Tibial nerve (tissue), 4 donors: ENCODE measurements around the gene ULK1. TPM values are rescaled to one million over a fixed set of nuclear protein-coding genes. Genes with fewer than 3 reads are reported as not detected.
A peak's percentile ranks its signal among the peaks of the same experiment; 100 is the strongest.
"Not testable (repeated sequence)": the region's sequence is repeated elsewhere in the genome, so short reads cannot be mapped to it uniquely, and the experiment has no call there.

Source experiments
- DNase-seq, 2 donors: peaks; one replicate each; pipeline ENCODE4 v3.0.0-alpha.2; 2019; ENCODE audit warnings: low spot score in 2 of 2
- H3K27ac ChIP-seq, 4 donors: fragments of 200-600 bp; sonication (generic) in 3 of 4; one replicate each; pipeline ENCODE4 v1.5.1; 2017 to 2019; ENCODE audit warnings: mild to moderate bottlenecking in 1 of 4
- H3K27me3 ChIP-seq, 2 donors: fragments of 200-600 bp; sonication (generic) in 1 of 2; one replicate each; pipeline versions ENCODE4 v1.5.1 to v1.6.0; 2017 to 2019
- H3K36me3 ChIP-seq, 3 donors: fragments of 200-600 bp; sonication (generic); one replicate each; pipeline ENCODE4 v1.5.1; 2018 to 2019
- H3K4me1 ChIP-seq, 4 donors: fragments of 200-600 bp; sonication (generic) in 3 of 4; one replicate each; pipeline ENCODE4 v1.5.1; 2017 to 2019
- H3K4me3 ChIP-seq, 4 donors: fragments of 200-600 bp; sonication (generic) in 3 of 4; one replicate each; pipeline ENCODE4 v1.5.1; 2017 to 2019; ENCODE audit warnings: mild to moderate bottlenecking in 1 of 4, moderate library complexity in 1 of 4
- H3K9me3 ChIP-seq, 4 donors: fragments of 200-600 bp; sonication (generic) in 3 of 4; one replicate each; pipeline ENCODE4 v1.5.1; 2017 to 2019
- CTCF ChIP-seq, 5 experiments: fragments of 200-600 bp in 3 of 5; fragments of 450-650 bp in 2 of 5; sonication (generic) in 3 of 5; IDR thresholded peaks; one replicate each; pipeline ENCODE4 v1.5.1; 2016 to 2019; ENCODE audit warnings: antibody characterized with exemption in 5 of 5, mild to moderate bottlenecking in 3 of 5, moderate library complexity in 2 of 5
- EP300 ChIP-seq, 2 donors: sonication (generic); formaldehyde crosslinking; IDR thresholded peaks; one replicate each; pipeline ENCODE4 v1.6.1; 2017; ENCODE audit warnings: antibody characterized with exemption in 2 of 2, mild to moderate bottlenecking in 1 of 2
- POLR2A ChIP-seq, 2 donors: fragments of 450-650 bp; IDR thresholded peaks; one replicate each; pipeline ENCODE4 v1.6.1; 2017; ENCODE audit warnings: antibody characterized with exemption in 2 of 2, mild to moderate bottlenecking in 2 of 2, moderate library complexity in 2 of 2
- WGBS, 2 donors: methylation state at CpG; one replicate each; pipeline ENCODE4 v1.1.5; 2018; 5-methylcytosine and 5-hydroxymethylcytosine counted together
- total RNA-seq, 4 donors: library from RNA; depleted of rRNA; stranded (reverse); fragments of >200 nt; gene quantifications; one replicate each; pipeline ENCODE4 v1.1.0, GENCODE V29; 2016

The ULK1 gene
- total RNA-seq, 4 donors from 2014 or later = 19.9 to 52.2 (median 38.0) TPM

- no peak for DNase-seq
- peaks cover 0 to 11% (median 2%) of the 10 kb centered on the region in 4 donors for H3K9me3 ChIP-seq
- no peak overlapping the region for H3K4me3 ChIP-seq
- TF ChIP-seq EP300 (IDR thresholded peaks at IDR 0.05) (no peak), POLR2A (IDR thresholded peaks at IDR 0.05) (no peak), CTCF (IDR thresholded peaks at IDR 0.05) (no peak)
- H3K27me3 ChIP-seq = no peaks in the 10 kb centered on the region
- no peak overlapping the region for H3K27ac ChIP-seq
- H3K4me1 ChIP-seq = no peaks in the 10 kb centered on the region
- H3K36me3 ChIP-seq = no peaks in the 10 kb centered on the region
- 92 to 95% methylated on average over 7 of the region's 7 CpGs for WGBS, 2 donors
Measured at GRCh38 chr12:131885543-131886057, 8.8 kb upstream of the ULK1 start.

GRCh38 chr12:131891722-131892121 is 2.7 kb upstream of the ULK1 start:
- not testable (repeated sequence) for H3K36me3 ChIP-seq, H3K27me3 ChIP-seq, H3K9me3 ChIP-seq, H3K4me3 ChIP-seq, DNase-seq, H3K27ac ChIP-seq
- 85% methylated on average over 8 of the region's 8 CpGs for WGBS, 2 donors
- H3K4me1 ChIP-seq = peaks cover 0 to 20% (median 7%) of the 10 kb centered on the region in 4 donors

- Histone ChIP-seq H3K9me3 (no peaks in the 10 kb centered on the region), H3K4me1 (peaks cover 0 to 32% (median 12%) of the 10 kb centered on the region in 4 donors), H3K36me3 (peaks cover 0 to 10% (median 0%) of the 10 kb centered on the region in 3 donors), H3K4me3 (no peak overlapping the region), H3K27me3 (no peaks in the 10 kb centered on the region), H3K27ac (peak overlapping the region in 3 of 4 donors; percentile 79 to 98 (median 93))
- DNase-seq = no peak
- 75 to 76% methylated on average over 26 of the region's 26 CpGs for WGBS, 2 donors
- TF ChIP-seq EP300 (IDR thresholded peaks at IDR 0.05) = no peak
- TF ChIP-seq POLR2A (IDR thresholded peaks at IDR 0.05) = no peak
- no peak for TF ChIP-seq CTCF (IDR thresholded peaks at IDR 0.05)
Measured at GRCh38 chr12:131892711-131893604, 1.5 kb upstream of the ULK1 start.

- 43 to 46% methylated on average over 16 to 17 of the region's 19 CpGs for WGBS, 2 donors
- Histone ChIP-seq H3K4me1 (peaks cover 0 to 39% (median 12%) of the 10 kb centered on the region in 4 donors), H3K9me3 (no peaks in the 10 kb centered on the region), H3K4me3 (peak overlapping the region in 3 of 4 donors; percentile 54 to 90 (median 69)), H3K27ac (peak overlapping the region; percentile 74 to 98 (median 86)), H3K36me3 (peaks cover 0 to 18% (median 0%) of the 10 kb centered on the region in 3 donors), H3K27me3 (no peaks in the 10 kb centered on the region)
- no peak for TF ChIP-seq EP300 (IDR thresholded peaks at IDR 0.05)
- no peak for DNase-seq
Measured at GRCh38 chr12:131893605-131894312, 663 bp upstream of the ULK1 start.

GRCh38 chr12:131894981-131895639 is 688 bp downstream of the ULK1 start:
- H3K9me3 ChIP-seq = no peaks in the 10 kb centered on the region
- WGBS, 2 donors = 2% methylated on average over 15 to 17 of the region's 54 CpGs
- DNase-seq = no peak
- H3K4me1 ChIP-seq = peaks cover 0 to 40% (median 12%) of the 10 kb centered on the region in 4 donors
- H3K36me3 ChIP-seq = peaks cover 0 to 28% (median 0%) of the 10 kb centered on the region in 3 donors
- TF ChIP-seq EP300 (IDR thresholded peaks at IDR 0.05) (no peak), POLR2A (IDR thresholded peaks at IDR 0.05) (no peak), CTCF (IDR thresholded peaks at IDR 0.05) (no peak)
- H3K4me3 ChIP-seq = peak overlapping the region; percentile 54 to 90 (median 68)
- no peaks in the 10 kb centered on the region for H3K27me3 ChIP-seq
- peak overlapping the region; percentile 93 to 98 (median 98) for H3K27ac ChIP-seq
